GM23248 (cell line): ENCODE results near the gene BTBD2.

ENCODE experiments used
- EZH2 ChIP-seq: fragments of 200-600 bp; sonication (generic); IDR thresholded peaks from 2 replicates; pipeline ENCODE4 v1.6.1; 2018; ENCODE audit warnings: antibody characterized with exemption, mild to moderate bottlenecking; ENCODE audit not compliant: insufficient read depth, poor library complexity, severe bottlenecking
- EZH2phosphoT487 ChIP-seq: fragments of 200-600 bp; sonication (generic); IDR thresholded peaks from 2 replicates; pipeline ENCODE4 v1.6.1; 2018; ENCODE audit warnings: antibody characterized with exemption, moderate library complexity, mild to moderate bottlenecking, low read depth; ENCODE audit not compliant: insufficient read depth

GRCh38 chr19:2038284-2039088, 23.0 kb upstream of the BTBD2 start:
- no peak for TF ChIP-seq EZH2phosphoT487
- no peak for TF ChIP-seq EZH2
